Calu3 (cell line): ENCODE data around the gene LBR. TPM values are rescaled to one million over a fixed set of nuclear protein-coding genes. Genes with fewer than 3 reads are reported as not detected.

Experiments
- BruUV-seq: library from RNA; stranded (reverse); fragments of 400-500 nt; replicated peaks from 2 replicates; lab custom pipeline; 2021; lab: Mats Ljungman, UMichigan
- CTCF ChIA-PET: fragments of 300-600 bp; sonication (Branson Sonifier 250); formaldehyde crosslinking; loops from one replicate; lab custom pipeline; 2022; ENCODE audit warnings: antibody characterized with exemption; lab: Charles Lee
- DNase-seq: peaks from one replicate; pipeline ENCODE4 v3.0.0; 2022
- H3K27ac Mint-ChIP-seq: one replicate; pipeline ENCODE4 v1.8.0; 2022; ENCODE audit warnings: mixed read lengths; ENCODE audit not compliant: unreplicated experiment
- H3K27me3 Mint-ChIP-seq: one replicate; pipeline ENCODE4 v1.8.0; 2022; ENCODE audit warnings: mixed read lengths; ENCODE audit not compliant: unreplicated experiment
- H3K36me3 Mint-ChIP-seq: one replicate; pipeline ENCODE4 v1.8.0; 2022; ENCODE audit warnings: mild to moderate bottlenecking, moderate library complexity, mixed read lengths; ENCODE audit not compliant: insufficient read depth, unreplicated experiment
- H3K4me1 Mint-ChIP-seq: one replicate; pipeline ENCODE4 v1.8.0; 2022; ENCODE audit warnings: mild to moderate bottlenecking, low read depth, mixed read lengths; ENCODE audit not compliant: unreplicated experiment
- H3K4me3 Mint-ChIP-seq: one replicate; pipeline ENCODE4 v1.8.0; 2022; ENCODE audit warnings: mild to moderate bottlenecking, low read depth, moderate library complexity, mixed read lengths; ENCODE audit not compliant: unreplicated experiment
- H3K9me3 Mint-ChIP-seq: one replicate; pipeline ENCODE4 v1.8.0; 2022; ENCODE audit warnings: low read depth, mixed read lengths; ENCODE audit not compliant: unreplicated experiment
- CTCF ChIP-seq: fragments of 200-600 bp; IDR thresholded peaks from one replicate; pipeline ENCODE4 v1.8.0; 2022; ENCODE audit warnings: antibody characterized with exemption; ENCODE audit not compliant: unreplicated experiment
- intact Hi-C: fragments of 100-400 bp; cut with micrococcal nuclease; formaldehyde crosslinking; loops from one replicate; pipeline ENCODE4 v1.10.0; 2022; ENCODE audit not compliant: unreplicated experiment
- total RNA-seq: library from RNA; stranded (reverse); gene quantifications from 2 replicates; pipeline ENCODE4 v1.2.3, GENCODE V29; 2022

LBR gene
- total RNA-seq, 1 experiment from 2014 or later: 183 TPM

GRCh38 chr1:225360119-225360518 is 67.7 kb downstream of the LBR start:
- no TSS peak for BruUV-seq
- H3K4me1 Mint-ChIP-seq: no peaks in the 10 kb centered on the region
- no peak overlapping the region for H3K27ac Mint-ChIP-seq
- intact Hi-C loops: no loop called here
- H3K4me3 Mint-ChIP-seq: no peak overlapping the region
- H3K9me3 Mint-ChIP-seq: no peaks in the 10 kb centered on the region
- no peak for TF ChIP-seq CTCF
- CTCF ChIA-PET: no interaction called here
- no peaks in the 10 kb centered on the region for H3K27me3 Mint-ChIP-seq
- no peaks in the 10 kb centered on the region for H3K36me3 Mint-ChIP-seq
- no peak for DNase-seq

GRCh38 chr1:225355863-225356262 is 72.0 kb downstream of the LBR start:
- H3K27me3 Mint-ChIP-seq: no peaks in the 10 kb centered on the region
- H3K9me3 Mint-ChIP-seq: no peaks in the 10 kb centered on the region

GRCh38 chr1:225354906-225355305 is 72.9 kb downstream of the LBR start:
- no TSS peak for BruUV-seq
- Mint-ChIP-seq H3K36me3 (no peaks in the 10 kb centered on the region), H3K9me3 (no peaks in the 10 kb centered on the region), H3K4me3 (no peak overlapping the region), H3K27me3 (no peaks in the 10 kb centered on the region), H3K27ac (no peak overlapping the region), H3K4me1 (no peaks in the 10 kb centered on the region)
- no peak for TF ChIP-seq CTCF
- CTCF ChIA-PET: no interaction called here
- intact Hi-C loops: no loop called here
- no peak for DNase-seq

More at GRCh38 chr1:225355863-225356262, 72.0 kb downstream of the LBR start:
- no peak for TF ChIP-seq CTCF
- intact Hi-C loops: no loop called here
- BruUV-seq: no TSS peak
- DNase-seq: no peak
- CTCF ChIA-PET: no interaction called here
- Mint-ChIP-seq H3K4me3 (no peak overlapping the region), H3K27ac (no peak overlapping the region), H3K36me3 (no peaks in the 10 kb centered on the region), H3K4me1 (no peaks in the 10 kb centered on the region)

Other genes starting within 250 kb of the LBR start
- gene ENAH, start 225.1 kb upstream of the LBR start, total RNA-seq: 92.6 and 103 TPM in 2 replicates